ENCODE results near the gene SYT2. TPM values are rescaled to one million over a fixed set of nuclear protein-coding genes. Genes with fewer than 3 reads are reported as not detected.

SYT2 gene
- total and polyA plus RNA-seq, 10 of the 15 experiments (the other 5 are each of a cell fraction or from before 2014, with no cell fraction given): not detected

DNA sequence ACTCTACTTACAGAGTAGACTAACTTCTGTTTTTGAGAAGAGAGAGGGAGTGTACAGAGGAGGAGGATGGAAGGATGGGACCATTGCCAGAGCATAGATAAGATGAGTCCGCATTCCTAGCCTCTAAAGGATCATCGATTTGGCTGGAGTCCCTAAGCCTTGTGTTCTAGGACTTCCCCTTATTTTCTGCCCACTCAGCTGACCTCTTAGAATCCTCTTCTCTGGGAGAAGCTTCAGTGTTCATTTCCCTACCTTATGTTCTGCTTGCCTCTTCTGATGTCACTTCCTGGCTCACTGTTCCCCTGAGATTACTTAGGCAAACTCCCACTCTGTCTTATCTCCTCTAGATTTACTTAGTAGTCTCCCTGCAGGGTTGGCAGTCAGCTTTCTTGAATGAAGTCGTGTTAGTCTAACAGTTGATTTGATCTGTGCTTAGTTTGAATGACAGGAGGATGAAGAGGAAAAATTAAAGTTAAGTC, 156.7 kb downstream of the SYT2 start (continued):
- TF ChIP-seq, protein P1, sequence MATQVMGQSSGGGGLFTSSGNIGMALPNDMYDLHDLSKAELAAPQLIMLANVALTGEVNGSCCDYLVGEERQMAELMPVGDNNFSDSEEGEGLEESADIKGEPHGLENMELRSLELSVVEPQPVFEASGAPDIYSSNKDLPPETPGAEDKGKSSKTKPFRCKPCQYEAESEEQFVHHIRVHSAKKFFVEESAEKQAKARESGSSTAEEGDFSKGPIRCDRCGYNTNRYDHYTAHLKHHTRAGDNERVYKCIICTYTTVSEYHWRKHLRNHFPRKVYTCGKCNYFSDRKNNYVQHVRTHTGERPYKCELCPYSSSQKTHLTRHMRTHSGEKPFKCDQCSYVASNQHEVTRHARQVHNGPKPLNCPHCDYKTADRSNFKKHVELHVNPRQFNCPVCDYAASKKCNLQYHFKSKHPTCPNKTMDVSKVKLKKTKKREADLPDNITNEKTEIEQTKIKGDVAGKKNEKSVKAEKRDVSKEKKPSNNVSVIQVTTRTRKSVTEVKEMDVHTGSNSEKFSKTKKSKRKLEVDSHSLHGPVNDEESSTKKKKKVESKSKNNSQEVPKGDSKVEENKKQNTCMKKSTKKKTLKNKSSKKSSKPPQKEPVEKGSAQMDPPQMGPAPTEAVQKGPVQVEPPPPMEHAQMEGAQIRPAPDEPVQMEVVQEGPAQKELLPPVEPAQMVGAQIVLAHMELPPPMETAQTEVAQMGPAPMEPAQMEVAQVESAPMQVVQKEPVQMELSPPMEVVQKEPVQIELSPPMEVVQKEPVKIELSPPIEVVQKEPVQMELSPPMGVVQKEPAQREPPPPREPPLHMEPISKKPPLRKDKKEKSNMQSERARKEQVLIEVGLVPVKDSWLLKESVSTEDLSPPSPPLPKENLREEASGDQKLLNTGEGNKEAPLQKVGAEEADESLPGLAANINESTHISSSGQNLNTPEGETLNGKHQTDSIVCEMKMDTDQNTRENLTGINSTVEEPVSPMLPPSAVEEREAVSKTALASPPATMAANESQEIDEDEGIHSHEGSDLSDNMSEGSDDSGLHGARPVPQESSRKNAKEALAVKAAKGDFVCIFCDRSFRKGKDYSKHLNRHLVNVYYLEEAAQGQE (IDR thresholded peaks at IDR 0.05; ENCODE audit: low read depth, low read length): no peak
- TF ChIP-seq, protein P2, sequence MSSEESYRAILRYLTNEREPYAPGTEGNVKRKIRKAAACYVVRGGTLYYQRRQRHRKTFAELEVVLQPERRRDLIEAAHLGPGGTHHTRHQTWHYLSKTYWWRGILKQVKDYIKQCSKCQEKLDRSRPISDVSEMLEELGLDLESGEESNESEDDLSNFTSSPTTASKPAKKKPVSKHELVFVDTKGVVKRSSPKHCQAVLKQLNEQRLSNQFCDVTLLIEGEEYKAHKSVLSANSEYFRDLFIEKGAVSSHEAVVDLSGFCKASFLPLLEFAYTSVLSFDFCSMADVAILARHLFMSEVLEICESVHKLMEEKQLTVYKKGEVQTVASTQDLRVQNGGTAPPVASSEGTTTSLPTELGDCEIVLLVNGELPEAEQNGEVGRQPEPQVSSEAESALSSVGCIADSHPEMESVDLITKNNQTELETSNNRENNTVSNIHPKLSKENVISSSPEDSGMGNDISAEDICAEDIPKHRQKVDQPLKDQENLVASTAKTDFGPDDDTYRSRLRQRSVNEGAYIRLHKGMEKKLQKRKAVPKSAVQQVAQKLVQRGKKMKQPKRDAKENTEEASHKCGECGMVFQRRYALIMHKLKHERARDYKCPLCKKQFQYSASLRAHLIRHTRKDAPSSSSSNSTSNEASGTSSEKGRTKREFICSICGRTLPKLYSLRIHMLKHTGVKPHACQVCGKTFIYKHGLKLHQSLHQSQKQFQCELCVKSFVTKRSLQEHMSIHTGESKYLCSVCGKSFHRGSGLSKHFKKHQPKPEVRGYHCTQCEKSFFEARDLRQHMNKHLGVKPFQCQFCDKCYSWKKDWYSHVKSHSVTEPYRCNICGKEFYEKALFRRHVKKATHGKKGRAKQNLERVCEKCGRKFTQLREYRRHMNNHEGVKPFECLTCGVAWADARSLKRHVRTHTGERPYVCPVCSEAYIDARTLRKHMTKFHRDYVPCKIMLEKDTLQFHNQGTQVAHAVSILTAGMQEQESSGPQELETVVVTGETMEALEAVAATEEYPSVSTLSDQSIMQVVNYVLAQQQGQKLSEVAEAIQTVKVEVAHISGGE (CRISPR knock-in tag; IDR thresholded peaks at IDR 0.05): no peak
- TF ChIP-seq POLR2AphosphoS2 (IDR thresholded peaks at IDR 0.05; ENCODE audit: low read depth, low read length) (no peak), SIX5 (IDR thresholded peaks at IDR 0.05; ENCODE audit: low read depth, low read length, severe bottlenecking) (no peak), RB1 (IDR thresholded peaks at IDR 0.05; ENCODE audit: borderline replicate concordance) (no peak), ZNF24 (IDR thresholded peaks at IDR 0.05) (no peak), MYC (IDR thresholded peaks at IDR 0.05; ENCODE audit: insufficient read depth, insufficient read length, insufficient replicate concordance, low read length, severe bottlenecking) (no peak), BCL11A (IDR thresholded peaks at IDR 0.05; ENCODE audit: low read depth, low read length) (0 out of 2 replicates have a peak, but pooled peaks have one; percentile 24), ZNF384 (IDR thresholded peaks at IDR 0.05; ENCODE audit: borderline replicate concordance, low read depth, low read length) (no peak), JUNB (IDR thresholded peaks at IDR 0.05) (no peak), HDAC2 (IDR thresholded peaks at IDR 0.05) (no peak), NRF1 (conservative IDR thresholded peaks at IDR 0.05; ENCODE audit: low read depth, low read length) (no peak), SRF (IDR thresholded peaks at IDR 0.05; ENCODE audit: low read depth in 2 of 2, low read length in 2 of 2) (no peak), CREB1 (IDR thresholded peaks at IDR 0.05; ENCODE audit: low read depth) (no peak), SUPT20H (IDR thresholded peaks at IDR 0.05; ENCODE audit: borderline replicate concordance, control insufficient read depth, low read depth, low read length) (no peak), CHD4 (IDR thresholded peaks at IDR 0.05) (no peak), CREM (IDR thresholded peaks at IDR 0.05; ENCODE audit: low read depth) (no peak; the same call in 1 of the 2 replicates), HDGF (IDR thresholded peaks at IDR 0.05) (0 out of 2 replicates have a peak, but pooled peaks have one; percentile 26), GABPA (IDR thresholded peaks at IDR 0.05; ENCODE audit: low read depth) (no peak)
